HepG2 (cell line): ENCODE results near the gene TENT5A. TPM values are rescaled to one million over a fixed set of nuclear protein-coding genes. Genes with fewer than 3 reads are reported as not detected.

Experiments used
- ATF1 ChIP-seq: IDR thresholded peaks from 2 replicates; pipeline ENCODE4 v1.6.1; 2016; ENCODE audit warnings: mild to moderate bottlenecking, control low read depth
- BORCS8-MEF2B ChIP-seq: sonication (generic); formaldehyde crosslinking; IDR thresholded peaks from 2 replicates; pipeline ENCODE4 v1.8.0; 2022; ENCODE audit warnings: mild to moderate bottlenecking, missing genetic modification reagents
- CHD4 ChIP-seq: fragments of 200-600 bp; sonication (generic); IDR thresholded peaks from 2 replicates; pipeline ENCODE4 v1.7.0; 2017; ENCODE audit warnings: mild to moderate bottlenecking, low read length, borderline replicate concordance
- DZIP1 ChIP-seq: sonication (generic); formaldehyde crosslinking; IDR thresholded peaks from 2 replicates; pipeline ENCODE4 v1.5.0; 2020; ENCODE audit warnings: mild to moderate bottlenecking, missing genetic modification reagents
- HDAC6 ChIP-seq: fragments of 200-600 bp; sonication (generic); IDR thresholded peaks from 2 replicates; pipeline ENCODE4 v1.7.0; 2017; ENCODE audit warnings: mild to moderate bottlenecking, antibody characterized with exemption, low read length, low read depth
- IKZF4 ChIP-seq: sonication (generic); formaldehyde crosslinking; IDR thresholded peaks from 2 replicates; pipeline ENCODE4 v1.5.1; 2020; ENCODE audit warnings: borderline replicate concordance, mild to moderate bottlenecking, low read depth, missing genetic modification reagents; ENCODE audit errors: not compliant biosample characterization
- MIER2 ChIP-seq: IDR thresholded peaks from 2 replicates; pipeline ENCODE4 v1.6.1; 2016; ENCODE audit warnings: missing biosample characterization, missing genetic modification reagents
- MTF1 ChIP-seq: sonication (generic); formaldehyde crosslinking; IDR thresholded peaks from 2 replicates; pipeline ENCODE4 v1.5.0; 2020; ENCODE audit warnings: missing genetic modification reagents
- NKX3-1 ChIP-seq: sonication (generic); formaldehyde crosslinking; IDR thresholded peaks from 2 replicates; pipeline ENCODE4 v1.5.0; 2020; ENCODE audit warnings: missing genetic modification reagents
- SIX1 ChIP-seq: sonication (generic); formaldehyde crosslinking; IDR thresholded peaks from 2 replicates; pipeline ENCODE4 v1.4.0; 2020; ENCODE audit warnings: missing genetic modification reagents, borderline replicate concordance
- SP1 ChIP-seq, 2 experiments: fragments of 450-650 bp in 1 of 2; sonication (generic) in 1 of 2; formaldehyde crosslinking in 1 of 2; IDR thresholded peaks; 2 replicates each; pipeline versions ENCODE4 v1.4.0 to v1.6.1; 2016 to 2020; ENCODE audit warnings: missing genetic modification reagents in 1 of 2
- ZBTB3 ChIP-seq: sonication (generic); formaldehyde crosslinking; IDR thresholded peaks from 2 replicates; pipeline ENCODE4 v1.4.0; 2020; ENCODE audit warnings: low read depth, mild to moderate bottlenecking, moderate library complexity, missing genetic modification reagents, borderline replicate concordance
- ZNF101 ChIP-seq: sonication (generic); formaldehyde crosslinking; IDR thresholded peaks from 2 replicates; pipeline ENCODE4 v1.4.0; 2020; ENCODE audit warnings: mild to moderate bottlenecking, low read depth, missing genetic modification reagents, borderline replicate concordance
- ZNF17 ChIP-seq: sonication (generic); formaldehyde crosslinking; IDR thresholded peaks from 2 replicates; pipeline ENCODE4 v1.5.0; 2020; ENCODE audit warnings: mild to moderate bottlenecking, missing genetic modification reagents
- ZNF331 ChIP-seq: sonication (generic); formaldehyde crosslinking; IDR thresholded peaks from 2 replicates; pipeline ENCODE4 v1.4.0; 2020; ENCODE audit warnings: missing genetic modification reagents
- ZNF382 ChIP-seq: sonication (generic); formaldehyde crosslinking; IDR thresholded peaks from 2 replicates; pipeline ENCODE4 v1.5.0; 2020; ENCODE audit warnings: missing genetic modification reagents, mild to moderate bottlenecking, borderline replicate concordance
- ZNF598 ChIP-seq: sonication (generic); formaldehyde crosslinking; IDR thresholded peaks from 2 replicates; pipeline ENCODE4 v1.5.1; 2020; ENCODE audit warnings: mild to moderate bottlenecking, missing genetic modification reagents, borderline replicate concordance
- ZNF775 ChIP-seq: sonication (generic); formaldehyde crosslinking; IDR thresholded peaks from 2 replicates; pipeline ENCODE4 v1.4.0; 2020; ENCODE audit warnings: missing genetic modification reagents, mild to moderate bottlenecking, moderate library complexity, borderline replicate concordance
- ZUFSP ChIP-seq: sonication (generic); formaldehyde crosslinking; IDR thresholded peaks from 2 replicates; pipeline ENCODE4 v1.9.0; 2021; ENCODE audit warnings: missing genetic modification reagents, mild to moderate bottlenecking, borderline replicate concordance
- polyA plus RNA-seq, 8 experiments: library from polyadenylated mRNA; depleted of rRNA in 3 of 8; stranded (reverse) in 7 of 8; unstranded in 1 of 8; fragments of >200 nt; fragmentation: Illumina TruSeq in 4 of 8; extraction: Trizol in 4 of 8; gene quantifications; 2 replicates each; pipeline versions ENCODE4 v1.2.1 to v1.2.3, GENCODE V29; 2011 to 2016; ENCODE audit warnings: low read depth in 4 of 8, missing spikeins in 1 of 8, mixed read lengths in 1 of 8; ENCODE audit not compliant: insufficient read depth in 1 of 8
- total RNA-seq, 5 experiments: library from RNA; depleted of rRNA; stranded (reverse); fragments of >200 nt; fragmentation: Illumina TruSeq; extraction: Trizol; gene quantifications; 2 replicates each; pipeline ENCODE4 v1.2.3, GENCODE V29; 2016; ENCODE audit warnings: low read depth in 1 of 5
- TF ChIP-seq, protein P1 (sequence below), 2 experiments: fragments of 450-650 bp in 1 of 2; sonication (generic) in 1 of 2; formaldehyde crosslinking; IDR thresholded peaks; 2 replicates each; pipeline versions ENCODE4 v1.5.0 to v1.8.0; 2020 to 2022; ENCODE audit warnings: mild to moderate bottlenecking in 1 of 2, missing genetic modification reagents in 1 of 2
- TF ChIP-seq, protein P2 (sequence below): sonication (generic); formaldehyde crosslinking; IDR thresholded peaks from 2 replicates; pipeline ENCODE4 v1.4.0; 2020; ENCODE audit warnings: mild to moderate bottlenecking, missing genetic modification reagents

The TENT5A gene
- total and polyA plus RNA-seq, 2 of the 13 experiments (the other 11 are each of a cell fraction or from before 2014, with no cell fraction given) = 8.0 to 13.8 TPM

DNA sequence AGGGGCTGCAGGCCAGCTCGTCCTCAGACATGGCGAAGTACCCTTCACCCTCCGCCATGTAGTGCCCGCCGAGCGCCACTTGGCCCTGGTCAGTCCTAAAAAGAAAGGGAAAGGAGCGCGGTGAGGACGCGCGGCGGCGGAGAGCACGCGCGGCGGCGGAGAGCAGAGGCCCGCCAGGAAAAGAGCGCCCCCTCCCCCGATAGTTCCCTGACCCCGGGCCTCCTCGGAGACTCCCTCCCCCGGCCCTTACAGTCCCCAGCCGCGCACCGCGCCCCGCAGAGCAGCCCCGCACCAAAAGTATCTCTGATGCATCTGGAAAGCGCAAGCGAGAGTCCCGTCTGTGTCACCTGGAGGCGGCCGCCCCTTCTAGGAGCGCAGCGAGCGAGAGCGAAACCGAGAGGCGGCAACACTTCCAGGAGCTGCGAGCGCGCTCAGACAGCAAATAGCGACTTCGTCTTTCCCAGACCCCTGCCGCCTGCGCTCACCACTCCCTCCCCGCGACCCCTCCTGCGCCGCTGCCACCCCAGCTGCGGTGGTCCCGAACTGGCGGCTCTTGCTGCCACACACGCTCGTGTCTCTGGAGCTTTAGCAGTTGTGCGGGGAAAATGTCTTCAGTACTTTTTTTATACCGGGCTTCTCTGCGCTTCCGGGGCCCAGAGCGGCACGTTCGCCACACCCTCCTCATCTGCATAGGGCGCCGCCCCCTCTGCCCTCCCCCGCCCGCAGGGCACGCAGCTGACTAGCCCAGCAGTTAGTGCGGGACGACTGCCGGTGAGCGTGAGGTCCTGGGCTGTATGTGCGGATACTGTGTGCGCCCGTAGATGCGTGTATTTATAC, at the start of gene TENT5A (continued):
- no peak for TF ChIP-seq ATF1
- TF ChIP-seq ZUFSP (CRISPR knock-in tag) = no peak
- TF ChIP-seq SP1 (IDR thresholded peaks at IDR 0.05) = no peak
- peak; percentile 86 for TF ChIP-seq SP1 (CRISPR knock-in tag; IDR thresholded peaks at IDR 0.05)
- TF ChIP-seq DZIP1 = no peak
- TF ChIP-seq BORCS8-MEF2B (CRISPR knock-in tag) = no peak
- no peak for TF ChIP-seq ZNF101
- no peak for TF ChIP-seq ZNF598 (CRISPR knock-in tag)
- no peak for TF ChIP-seq ZNF775 (CRISPR knock-in tag)
- TF ChIP-seq IKZF4 (CRISPR knock-in tag) = peak; percentile 22
- no peak for TF ChIP-seq MTF1 (CRISPR knock-in tag)
- no peak for TF ChIP-seq HDAC6
- TF ChIP-seq, protein P1, sequence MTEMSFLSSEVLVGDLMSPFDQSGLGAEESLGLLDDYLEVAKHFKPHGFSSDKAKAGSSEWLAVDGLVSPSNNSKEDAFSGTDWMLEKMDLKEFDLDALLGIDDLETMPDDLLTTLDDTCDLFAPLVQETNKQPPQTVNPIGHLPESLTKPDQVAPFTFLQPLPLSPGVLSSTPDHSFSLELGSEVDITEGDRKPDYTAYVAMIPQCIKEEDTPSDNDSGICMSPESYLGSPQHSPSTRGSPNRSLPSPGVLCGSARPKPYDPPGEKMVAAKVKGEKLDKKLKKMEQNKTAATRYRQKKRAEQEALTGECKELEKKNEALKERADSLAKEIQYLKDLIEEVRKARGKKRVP (CRISPR knock-in tag; IDR thresholded peaks at IDR 0.05) = no peak
- TF ChIP-seq ZBTB3 = no peak
- no peak for TF ChIP-seq ZNF17
- TF ChIP-seq, protein P2, sequence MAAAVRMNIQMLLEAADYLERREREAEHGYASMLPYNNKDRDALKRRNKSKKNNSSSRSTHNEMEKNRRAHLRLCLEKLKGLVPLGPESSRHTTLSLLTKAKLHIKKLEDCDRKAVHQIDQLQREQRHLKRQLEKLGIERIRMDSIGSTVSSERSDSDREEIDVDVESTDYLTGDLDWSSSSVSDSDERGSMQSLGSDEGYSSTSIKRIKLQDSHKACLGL (CRISPR knock-in tag) = no peak; the same call in 1 of the 2 replicates
- TF ChIP-seq CHD4 = no peak
- no peak for TF ChIP-seq ZNF382 (CRISPR knock-in tag)
- no peak for TF ChIP-seq MIER2
- TF ChIP-seq SIX1 (CRISPR knock-in tag) = no peak
- no peak for TF ChIP-seq NKX3-1 (CRISPR knock-in tag)
- no peak for TF ChIP-seq ZNF331
